HS-5 (cell line): ENCODE measurements around the gene ADNP.

Source experiments
- DNase-seq: peaks from one replicate; pipeline ENCODE4 v3.0.0-alpha.2; 2012; ENCODE audit warnings: low read depth

Gene ADNP

DNA sequence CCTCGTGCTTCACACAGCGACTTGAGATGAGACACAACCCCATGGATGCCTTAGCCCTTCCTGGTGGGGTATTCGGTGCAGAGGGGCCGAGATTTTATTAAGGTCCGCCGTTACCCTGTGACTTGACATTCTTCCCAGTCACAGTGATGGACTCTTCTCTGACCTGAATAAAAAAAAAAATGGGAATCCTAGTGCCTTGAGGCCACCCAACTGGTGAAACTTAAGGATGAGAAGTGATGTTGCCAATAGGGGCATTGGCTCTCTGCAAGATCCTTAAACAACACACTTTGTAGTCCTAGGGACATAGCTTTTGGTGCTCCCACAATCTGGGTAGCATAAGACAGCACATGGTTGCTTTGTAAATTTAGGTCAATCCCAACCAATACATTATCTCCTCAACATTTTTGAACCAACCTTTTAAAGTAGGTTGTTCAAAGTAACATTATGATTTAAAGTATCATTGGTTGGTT, 814 bp upstream of the ADNP start:
- no peak for DNase-seq

DNA sequence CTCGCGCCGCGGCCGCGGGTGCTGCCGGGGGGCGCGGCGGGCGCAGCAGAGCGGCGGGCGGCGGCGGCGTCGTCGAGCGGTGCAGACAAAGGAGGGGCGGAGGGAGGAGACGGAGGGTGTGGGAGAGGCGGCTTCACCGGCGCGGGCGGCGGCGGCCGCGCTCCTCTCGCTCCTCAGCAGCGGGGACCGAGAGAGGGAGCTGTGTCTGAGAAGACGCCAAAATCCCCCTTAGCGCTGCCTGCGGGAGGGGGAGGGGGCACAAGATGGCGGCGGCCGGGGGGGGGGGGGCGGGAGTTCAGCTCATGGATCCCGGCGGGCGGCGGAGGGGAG, 296 bp downstream of the ADNP start:
- DNase-seq = no peak

GRCh38 chr20:50930139-50930975, 880 bp downstream of the ADNP start:
- DNase-seq = no peak

- DNase-seq = peak; percentile 93
Measured at GRCh38 chr20:50929299-50930138, 1.7 kb downstream of the ADNP start.

DNA sequence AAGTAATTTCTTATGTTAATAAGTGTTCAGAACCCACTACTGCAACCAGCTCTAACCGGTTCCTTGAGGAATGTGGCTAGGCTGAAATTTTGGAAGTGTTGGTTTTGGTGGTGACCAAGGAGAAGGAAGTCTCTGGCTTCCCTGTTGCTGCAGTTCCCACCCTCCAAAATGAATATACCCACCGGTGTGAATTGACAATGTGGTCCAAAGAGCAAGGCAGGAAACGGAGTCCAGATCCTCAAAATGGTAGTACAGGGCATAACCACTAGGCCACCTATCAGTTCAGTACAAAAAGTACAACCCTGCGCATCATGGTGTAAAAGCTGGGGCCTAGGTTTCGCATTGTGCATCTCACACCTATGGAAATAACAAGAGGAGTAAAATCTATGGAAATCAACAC, 2.8 kb downstream of the ADNP start:
- DNase-seq = no peak

DNA sequence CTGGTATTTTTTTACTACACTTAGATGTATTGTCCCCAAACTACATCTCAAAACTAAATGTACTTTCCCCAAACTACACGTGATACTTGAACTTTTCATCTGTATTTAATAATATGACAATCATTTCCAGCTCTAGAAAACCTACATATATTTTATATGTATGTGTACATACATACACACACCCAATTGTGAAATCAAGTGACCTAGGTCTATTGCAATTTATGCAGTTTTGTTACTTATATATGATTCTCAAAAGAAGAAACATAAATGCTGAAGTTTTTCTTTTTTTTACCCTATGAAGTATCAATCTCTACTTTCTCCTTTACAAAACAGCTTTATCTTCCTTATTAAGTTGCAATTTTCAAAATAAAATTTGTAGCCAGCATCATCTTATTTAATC, 4.7 kb downstream of the ADNP start:
- DNase-seq = no peak

DNA sequence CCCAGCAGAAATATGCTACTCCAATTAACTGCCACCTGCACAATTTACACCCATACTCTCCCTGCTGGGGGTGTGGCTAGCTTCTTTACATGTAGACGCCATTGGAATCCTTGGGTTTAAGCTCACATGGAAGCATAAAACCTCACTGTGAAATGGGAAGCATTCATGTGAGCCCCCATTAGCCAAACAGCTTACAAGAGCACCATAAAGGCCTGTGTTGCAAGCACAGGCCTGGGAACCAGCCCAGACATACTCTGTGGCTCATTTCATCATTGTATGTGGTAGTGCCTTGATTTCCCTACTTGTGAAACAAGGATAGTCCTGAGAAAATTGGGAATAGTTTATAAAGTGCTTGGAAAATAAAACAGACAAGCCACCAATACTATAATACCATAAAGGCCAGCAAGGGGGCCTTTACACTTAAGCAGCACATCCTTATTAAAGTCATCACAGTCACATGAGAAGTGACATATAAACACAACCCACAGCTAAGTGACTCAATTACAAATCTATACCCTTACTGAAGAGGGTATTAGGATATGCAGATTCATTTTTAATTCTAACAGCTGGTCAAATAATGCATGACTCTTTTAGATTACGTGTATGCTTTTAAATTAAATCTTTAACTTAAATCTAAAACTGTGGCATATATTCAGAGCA, 6.8 kb downstream of the ADNP start:
- no peak for DNase-seq

GRCh38 chr20:50921803-50922501, 9.3 kb downstream of the ADNP start:
- DNase-seq = no peak

DNA sequence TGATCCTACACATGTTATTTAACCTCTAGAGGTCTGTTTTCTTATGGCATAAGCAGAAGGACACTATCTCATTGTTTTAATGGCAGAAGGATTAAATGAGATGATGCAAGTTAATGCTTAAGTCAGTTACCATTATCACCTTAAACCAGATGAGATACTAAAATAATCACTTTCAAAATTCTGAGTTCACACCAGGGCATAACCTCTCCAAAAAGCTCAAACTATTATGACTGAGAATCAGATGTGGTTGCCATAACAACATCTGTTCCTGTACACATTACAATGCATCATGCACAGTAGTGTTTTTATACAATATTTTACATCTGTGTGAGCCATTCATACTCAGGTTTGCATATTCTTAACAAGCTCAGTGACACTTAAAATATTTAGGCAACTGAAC, 10.2 kb downstream of the ADNP start:
- no peak for DNase-seq

DNA sequence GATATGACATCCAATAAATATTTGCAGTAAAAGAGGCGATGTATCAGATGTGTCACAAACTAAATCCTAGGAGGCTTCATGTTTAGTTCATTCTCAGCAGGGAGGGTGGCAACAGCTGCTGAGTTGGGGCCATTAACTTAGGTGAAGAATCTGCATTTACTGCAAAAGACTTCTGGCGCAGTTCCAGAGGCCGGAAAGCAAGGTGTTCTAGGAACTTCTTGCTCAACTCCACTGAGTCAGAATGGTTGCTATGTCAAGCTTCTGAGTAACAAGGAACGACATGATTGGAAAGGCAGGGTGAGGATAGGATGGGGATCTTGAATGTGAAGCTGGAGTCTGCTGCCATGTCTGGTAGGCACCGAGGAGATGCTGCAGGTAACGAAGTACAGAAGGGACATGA, 11.7 kb downstream of the ADNP start:
- peak; percentile 73 for DNase-seq

DNA sequence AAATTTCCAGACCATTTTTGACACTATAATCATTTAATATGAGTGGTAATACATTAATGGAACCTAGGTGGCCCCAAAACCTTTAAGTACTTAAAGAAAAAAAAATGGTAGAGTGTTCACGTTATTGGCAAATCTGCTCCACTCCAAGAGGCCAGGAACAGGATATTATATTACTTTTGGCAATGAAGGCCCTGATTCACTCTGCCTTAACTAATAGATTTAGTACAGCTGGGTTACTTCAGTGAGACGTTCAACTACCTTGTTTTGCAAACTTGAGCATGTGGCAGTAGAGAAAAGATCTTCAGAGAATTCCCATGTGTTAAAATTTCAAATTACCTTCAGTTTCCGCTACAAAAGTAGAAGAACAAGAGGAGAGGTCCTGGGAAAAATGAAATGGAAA, 12.8 kb downstream of the ADNP start:
- DNase-seq = no peak

DNA sequence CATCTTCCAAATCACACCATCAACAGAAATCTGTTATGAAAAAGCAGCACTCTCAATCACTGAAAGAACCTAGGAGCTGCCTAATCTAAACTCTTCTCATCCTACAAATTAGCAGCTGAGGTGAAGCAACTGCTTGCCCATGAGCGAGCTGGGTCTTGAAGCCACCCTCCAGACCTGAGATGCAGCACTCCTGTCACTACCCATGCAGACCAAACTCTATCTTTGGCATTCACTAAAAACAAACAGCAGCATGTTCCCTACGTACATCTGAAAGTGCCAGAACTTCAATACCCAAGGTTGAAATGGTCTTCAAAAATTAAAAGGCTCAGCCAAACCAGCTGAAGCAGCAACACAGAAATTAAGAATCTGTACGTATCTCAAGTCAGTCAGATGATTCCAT, 14.3 kb downstream of the ADNP start:
- no peak for DNase-seq

DNA sequence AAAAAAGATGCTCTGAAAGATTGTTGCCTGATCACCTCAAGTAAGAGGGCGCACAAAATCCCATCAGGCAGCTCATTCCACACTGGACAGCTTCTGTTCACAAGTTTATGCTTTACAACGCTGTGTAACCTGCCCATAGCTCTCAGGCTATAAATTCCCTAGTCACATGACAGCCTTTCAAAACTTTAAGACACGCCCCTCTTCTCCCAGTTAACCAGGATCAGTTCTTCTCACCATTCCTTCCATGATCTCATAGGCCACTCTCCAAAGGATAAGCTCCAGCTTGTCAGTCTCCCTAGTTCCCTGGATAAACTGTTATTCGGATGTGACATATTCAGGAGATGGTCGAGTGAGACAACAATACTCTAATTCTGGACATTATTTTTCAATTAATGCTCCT, 15.0 kb downstream of the ADNP start:
- DNase-seq = no peak

GRCh38 chr20:50915424-50915823, 15.8 kb downstream of the ADNP start:
- peak; percentile 81 for DNase-seq

GRCh38 chr20:50913690-50914375, 17.4 kb downstream of the ADNP start:
- DNase-seq = peak; percentile 99

DNA sequence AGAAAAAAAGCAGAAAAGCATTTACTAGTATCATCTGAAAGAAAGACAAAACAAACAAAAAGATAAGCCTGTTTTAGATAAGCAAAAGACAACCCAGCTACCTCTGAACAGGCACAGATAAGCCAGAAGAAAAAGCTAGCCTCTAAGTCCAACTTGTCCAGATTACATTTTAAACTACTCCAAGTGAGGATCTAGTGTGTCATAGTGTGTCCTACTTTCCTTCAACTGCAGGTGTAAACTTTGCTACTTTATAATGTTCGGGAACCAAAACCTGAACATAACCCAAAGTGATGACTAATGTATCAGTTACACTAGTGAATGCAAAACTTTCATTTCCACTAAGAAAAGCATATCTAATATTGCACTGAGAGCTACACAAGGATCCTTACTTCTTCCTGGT, 19.5 kb downstream of the ADNP start:
- no peak for DNase-seq

GRCh38 chr20:50911030-50911429, 20.2 kb downstream of the ADNP start:
- peak; percentile 94 for DNase-seq

GRCh38 chr20:50909413-50909812, 21.8 kb downstream of the ADNP start:
- DNase-seq = no peak

DNA sequence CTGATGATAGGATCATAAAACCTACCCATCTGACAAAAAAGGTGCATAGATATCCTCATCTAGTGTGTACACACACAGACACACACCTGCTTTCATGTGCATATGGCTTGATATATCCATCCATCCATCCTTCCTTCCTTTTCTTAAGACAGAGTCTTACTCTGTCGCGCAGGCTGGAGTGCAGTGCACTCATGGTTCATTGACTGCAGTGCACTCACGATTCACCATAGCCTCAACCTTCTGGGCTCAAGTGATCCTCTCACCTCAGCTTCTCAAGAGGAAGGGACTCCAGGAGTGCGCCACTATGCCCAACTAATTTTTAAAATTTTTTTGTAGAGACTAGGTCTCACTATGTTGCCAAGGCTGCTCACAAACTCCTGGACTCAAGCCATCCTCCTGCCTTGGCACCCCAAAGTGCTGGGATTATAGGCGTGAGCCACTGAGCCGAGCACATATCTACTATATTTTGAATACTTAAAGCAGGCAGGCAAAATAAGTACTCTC, 27.1 kb downstream of the ADNP start:
- no peak for DNase-seq

- DNase-seq = no peak
Measured at GRCh38 chr20:50903353-50904051, 27.7 kb downstream of the ADNP start.

DNA sequence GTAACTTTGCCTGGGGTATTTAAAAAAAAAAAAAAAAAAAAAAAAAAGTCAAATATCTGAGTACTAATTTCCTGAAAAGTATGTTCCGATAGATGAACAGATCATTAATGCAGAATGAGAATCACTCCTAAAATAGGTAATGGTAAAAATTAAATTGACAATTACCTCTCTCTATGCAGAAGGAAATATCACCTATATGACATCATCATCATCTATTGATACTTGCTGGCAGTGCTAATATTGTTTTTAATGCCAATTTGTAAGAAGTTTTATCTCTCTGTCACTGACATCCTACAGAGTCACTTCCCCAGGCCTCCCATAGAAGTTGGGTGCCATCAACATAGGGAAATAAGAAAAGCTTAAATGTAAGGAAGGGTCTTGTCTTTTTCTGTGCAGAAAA, 29.9 kb downstream of the ADNP start:
- DNase-seq = no peak
